ENCODE measurements around the gene SAXO2. TPM values are rescaled to one million over a fixed set of nuclear protein-coding genes. Genes with fewer than 3 reads are reported as not detected.
"Not testable (repeated sequence)": the region's sequence is repeated elsewhere in the genome, so short reads cannot be mapped to it uniquely, and the experiment has no call there.

Gene SAXO2
- total and polyA plus RNA-seq, 2 of the 4 experiments (the other 2 are of a cell fraction) = 0.14 TPM; not detected in 1

- H2BK20ac ChIP-seq (ENCODE audit: low read depth, low read length); dilution Hi-C loops (cut with HindIII; ENCODE audit: low sequenced_read_pairs, unreplicated experiment); H4K5ac ChIP-seq (ENCODE audit: low read depth, low read length); intact Hi-C loops (cut with micrococcal nuclease); H3K23ac ChIP-seq (ENCODE audit: low read depth, low read length); H2BK15ac ChIP-seq (ENCODE audit: low read depth, low read length); H2BK5ac ChIP-seq (ENCODE audit: low read depth, low read length, poor library complexity, severe bottlenecking); H2AK9ac ChIP-seq (replicated peaks; ENCODE audit: low read depth, low read length, poor library complexity); H3K9me1 ChIP-seq (ENCODE audit: insufficient read depth, low read length); CTCF ChIA-PET; H3K14ac ChIP-seq (replicated peaks; ENCODE audit: low read depth, low read length); H3K9me3 ChIP-seq (ENCODE audit: control insufficient read depth, insufficient read depth, low read length); H4K20me1 ChIP-seq (ENCODE audit: insufficient read depth, low read length); H3K18ac ChIP-seq (ENCODE audit: low read depth, low read length); ATAC-seq (ENCODE audit: low read depth); H2AFZ ChIP-seq (replicated peaks; ENCODE audit: low read length, poor library complexity); H2BK120ac ChIP-seq (ENCODE audit: low read depth, low read length); POLR2A ChIA-PET (ENCODE audit: unreplicated experiment); DNase-seq; H3K27ac ChIP-seq (ENCODE audit: insufficient read depth, low read length); H3K79me1 ChIP-seq (ENCODE audit: low read depth in 1 of 2, low read length in 2 of 2); H4K8ac ChIP-seq (ENCODE audit: low read depth in 2 of 2, low read length in 2 of 2); H3K36me3 ChIP-seq (ENCODE audit: control insufficient read depth, insufficient read depth, low read length); H3K9ac ChIP-seq (ENCODE audit: low read depth, low read length); H3K4me3 ChIP-seq (ENCODE audit: insufficient read depth, low read depth, low read length); BruUV-seq (replicated peaks); H3K4ac ChIP-seq (ENCODE audit: low read depth, low read length); H3K4me2 ChIP-seq (ENCODE audit: low read depth, low read length); H3K4me1 ChIP-seq (ENCODE audit: control insufficient read depth, insufficient read depth, low read length); H3K56ac ChIP-seq (ENCODE audit: extremely low read depth, insufficient read depth, low read length); H4K91ac ChIP-seq (ENCODE audit: insufficient read depth, low read depth, low read length); H2AK5ac ChIP-seq (ENCODE audit: low read depth, low read length); in situ Hi-C loops (cut with MboI; ENCODE audit: low sequenced_read_pairs); H3K27me3 ChIP-seq (ENCODE audit: control insufficient read depth, insufficient read depth, low read length): not testable (repeated sequence)
- no CpG with 5 or more reads among the region's 43 CpGs for WGBS, 2 experiments (ENCODE audit: extremely low coverage in 2 of 2, insufficient read length in 1 of 2)
These were observed 71.3 kb downstream of the SAXO2 start for GRCh38 chr15:82333603-82334553.

Other genes starting within 250 kb of the SAXO2 start
- gene MEX3B, start 216.8 kb upstream of the SAXO2 start, total RNA-seq (2012; rRNA removed) = 3.6 and 6.7 TPM in 2 replicates
- 12.9 and 16.2 TPM in 2 replicates for gene MEX3B, start 216.8 kb upstream of the SAXO2 start, polyA plus RNA-seq (2012; rRNA removed)
- 24.6 and 27.8 TPM in 2 replicates for gene EFL1, start 84 bp upstream of the SAXO2 start, total RNA-seq (2012; rRNA removed)
- gene EFL1, start 84 bp upstream of the SAXO2 start, polyA plus RNA-seq (2012; rRNA removed) = 8.7 and 10.1 TPM in 2 replicates
- gene GOLGA6L10, start 86.7 kb downstream of the SAXO2 start, total RNA-seq (2012; rRNA removed) = under 0.01 and 0.28 TPM in 2 replicates
- gene GOLGA6L10, start 86.7 kb downstream of the SAXO2 start, polyA plus RNA-seq (2012; rRNA removed) = 0.62 and 0.79 TPM in 2 replicates
- gene GOLGA6L9, start 167.0 kb downstream of the SAXO2 start, total RNA-seq (2012; rRNA removed) = 0.90 and 1.1 TPM in 2 replicates
- gene GOLGA6L9, start 167.0 kb downstream of the SAXO2 start, polyA plus RNA-seq (2012; rRNA removed) = 1.7 and 2.6 TPM in 2 replicates

Data from IMR-90 (cell line).